ENCODE results near the gene SLC6A5.

DNA sequence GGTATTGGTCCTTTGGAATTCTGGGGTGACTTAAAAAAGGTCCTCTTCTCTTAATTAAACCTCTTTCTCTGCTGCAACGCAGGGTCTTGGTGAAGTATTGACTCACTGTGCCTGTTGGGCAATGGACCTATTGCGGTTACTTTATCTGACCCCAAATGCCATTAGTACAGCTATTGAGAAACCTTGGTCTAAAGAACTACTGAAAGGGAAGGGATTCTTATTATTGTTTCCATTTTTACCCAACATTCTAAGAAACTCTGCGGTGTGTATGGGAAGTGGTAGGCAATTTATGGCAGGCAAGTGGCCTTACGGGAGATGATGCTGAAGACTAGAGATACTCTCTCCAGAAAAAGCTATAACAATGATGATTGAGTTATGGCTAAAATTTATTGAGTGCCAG lies 12.5 kb downstream of the SLC6A5 start:
- no peak for TF ChIP-seq POLR2A (IDR thresholded peaks at IDR 0.05; ENCODE audit: low read length)
- no peak for TF ChIP-seq GATA1 (IDR thresholded peaks at IDR 0.05; ENCODE audit: low read depth, low read length)

Data from erythroblast (primary cell).